PC-3 (cell line): Measurements from ENCODE around the gene ZCCHC8. TPM values are rescaled to one million over a fixed set of nuclear protein-coding genes. Genes with fewer than 3 reads are reported as not detected.
"Not testable (repeated sequence)": the region's sequence is repeated elsewhere in the genome, so short reads cannot be mapped to it uniquely, and the experiment has no call there.

ENCODE experiments used
- ATAC-seq: fragments of 200-7000 bp; cut with Tn5 transposase; 2 replicates; pipeline ENCODE4 v1.9.1; 2020; ENCODE audit warnings: mild to moderate bottlenecking, moderate library complexity
- BruUV-seq: library from RNA; stranded (reverse); fragments of 400-500 nt; replicated peaks from 2 replicates; lab custom pipeline; 2021; lab: Mats Ljungman, UMichigan
- CTCF ChIA-PET: fragments of 300-600 bp; sonication (Branson Sonifier 250); formaldehyde crosslinking; loops from one replicate; lab custom pipeline; 2022; ENCODE audit warnings: antibody characterized with exemption; lab: Charles Lee
- POLR2A ChIA-PET: fragments of 300-600 bp; sonication (Branson Sonifier 250); formaldehyde crosslinking; loops from one replicate; lab custom pipeline; 2022; ENCODE audit warnings: antibody characterized with exemption; ENCODE audit not compliant: unreplicated experiment; lab: Charles Lee
- DNase-seq: peaks from one replicate; pipeline ENCODE4 v3.0.0-alpha.2; 2015
- H2AFZ ChIP-seq: fragments of 300-600 bp; sonication (generic); 2 replicates; pipeline ENCODE4 v1.6.0; 2016; ENCODE audit warnings: antibody characterized with exemption, low read length
- H3F3A ChIP-seq: fragments of 300-600 bp; sonication (generic); one replicate; pipeline ENCODE4 v1.6.0; 2017; ENCODE audit warnings: antibody characterized with exemption, low read length, control low read depth, mild to moderate bottlenecking; ENCODE audit not compliant: unreplicated experiment
- H3K27ac ChIP-seq: fragments of 300-600 bp; sonication (generic); 2 replicates; pipeline ENCODE4 v1.5.1; 2016; ENCODE audit warnings: mild to moderate bottlenecking, low read length
- H3K27me3 ChIP-seq: fragments of 300-600 bp; sonication (generic); 2 replicates; pipeline ENCODE4 v1.6.1; 2016; ENCODE audit warnings: low read length, mixed read lengths
- H3K36me3 ChIP-seq: fragments of 300-600 bp; sonication (generic); 2 replicates; pipeline ENCODE4 v1.6.1; 2016; ENCODE audit warnings: low read depth, mixed run types, low read length, mixed read lengths
- H3K4me1 ChIP-seq: fragments of 300-600 bp; sonication (generic); 2 replicates; pipeline ENCODE4 v1.5.1; 2016; ENCODE audit warnings: low read length; ENCODE audit not compliant: insufficient read depth
- H3K4me2 ChIP-seq: fragments of 300-600 bp; sonication (generic); 2 replicates; pipeline ENCODE4 v1.6.0; 2016; ENCODE audit warnings: low read length
- H3K4me3 ChIP-seq: fragments of 300-600 bp; sonication (generic); 2 replicates; pipeline ENCODE4 v1.5.1; 2016; ENCODE audit warnings: mild to moderate bottlenecking, low read length, mixed read lengths
- H3K79me2 ChIP-seq: fragments of 300-600 bp; sonication (generic); 2 replicates; pipeline ENCODE4 v1.6.1; 2017; ENCODE audit warnings: low read length, mixed read lengths
- H3K9ac ChIP-seq: fragments of 300-600 bp; sonication (generic); 2 replicates; pipeline ENCODE4 v1.6.0; 2016; ENCODE audit warnings: mild to moderate bottlenecking, low read length
- H3K9me2 ChIP-seq: fragments of 300-600 bp; sonication (generic); replicated peaks from 2 replicates; pipeline ENCODE4 v1.6.1; 2016; ENCODE audit warnings: mixed run types, low read length, mixed read lengths
- H3K9me3 ChIP-seq: fragments of 300-600 bp; sonication (generic); 2 replicates; pipeline ENCODE4 v1.6.1; 2016; ENCODE audit warnings: low read length, mixed read lengths
- H4K20me1 ChIP-seq: fragments of 300-600 bp; sonication (generic); 2 replicates; pipeline ENCODE4 v1.6.1; 2016; ENCODE audit warnings: low read length, mixed read lengths
- EZH2 ChIP-seq: fragments of 300-600 bp; sonication (generic); IDR thresholded peaks from one replicate; pipeline ENCODE4 v1.6.1; 2017; ENCODE audit warnings: antibody characterized with exemption, mild to moderate bottlenecking, low read length; ENCODE audit not compliant: unreplicated experiment
- EZH2phosphoT487 ChIP-seq: fragments of 300-600 bp; sonication (generic); IDR thresholded peaks from 2 replicates; pipeline ENCODE4 v1.6.1; 2018; ENCODE audit warnings: mild to moderate bottlenecking, antibody characterized with exemption, low read length, borderline replicate concordance
- intact Hi-C: fragments of 100-400 bp; cut with micrococcal nuclease; formaldehyde crosslinking; loops from 2 replicates; pipeline ENCODE4 v1.9.0; 2023
- total RNA-seq: library from RNA; depleted of rRNA; stranded (reverse); fragments of >200 nt; gene quantifications from 2 replicates; pipeline ENCODE4 v1.2.3, GENCODE V29; 2014
- TF ChIP-seq, protein P1 (sequence below): fragments of 300-600 bp; sonication (generic); conservative IDR thresholded peaks from 2 replicates; pipeline ENCODE4 v1.5.1; 2017; ENCODE audit warnings: antibody characterized with exemption, low read depth, mild to moderate bottlenecking, low read length

The ZCCHC8 gene
- total RNA-seq, 1 experiment from 2014 or later: 14.4 TPM

DNA sequence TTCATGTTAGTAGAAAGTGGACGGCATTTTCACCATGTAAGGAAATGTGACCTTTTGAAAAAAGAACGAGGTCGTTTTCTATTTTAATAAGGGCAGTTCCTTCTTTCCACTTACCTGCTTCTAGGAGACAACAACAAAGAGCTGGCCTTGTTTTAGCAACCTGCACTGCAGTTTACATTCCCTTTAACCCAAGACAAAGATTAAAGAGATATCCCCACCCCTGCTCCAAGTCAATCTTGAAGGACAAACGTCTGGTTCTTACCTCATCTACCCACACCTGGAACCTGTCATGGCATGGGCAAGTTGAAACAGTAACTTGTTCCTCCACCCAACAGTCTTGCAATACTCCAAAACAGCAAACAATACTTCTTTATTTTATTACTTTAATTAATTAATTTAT lies 32.7 kb downstream of the ZCCHC8 start:
- H3K4me1 ChIP-seq: peaks cover 19% of the 10 kb centered on the region
- ChIA-PET POLR2A (no interaction called here), CTCF (interaction anchor here (1.0 kb wide), 1 partner anchor 69 kb away, joined by 4 read pairs; no protein-coding TSS in a partner anchor)
- H3K9me3 ChIP-seq: no peaks in the 10 kb centered on the region
- intact Hi-C loops: no loop called here
- no peak for DNase-seq
- H3F3A ChIP-seq: peaks cover 3% of the 10 kb centered on the region
- no TSS peak for BruUV-seq
- no peak overlapping the region for H3K9ac ChIP-seq
- no peaks in the 10 kb centered on the region for H3K79me2 ChIP-seq
- no peaks in the 10 kb centered on the region for H3K9me2 ChIP-seq
- no peaks in the 10 kb centered on the region for H4K20me1 ChIP-seq
- H3K27me3 ChIP-seq: no peaks in the 10 kb centered on the region
- H3K27ac ChIP-seq: no peak overlapping the region
- no peak overlapping the region for H3K4me2 ChIP-seq
- no peak for ATAC-seq
- TF ChIP-seq, protein P1, sequence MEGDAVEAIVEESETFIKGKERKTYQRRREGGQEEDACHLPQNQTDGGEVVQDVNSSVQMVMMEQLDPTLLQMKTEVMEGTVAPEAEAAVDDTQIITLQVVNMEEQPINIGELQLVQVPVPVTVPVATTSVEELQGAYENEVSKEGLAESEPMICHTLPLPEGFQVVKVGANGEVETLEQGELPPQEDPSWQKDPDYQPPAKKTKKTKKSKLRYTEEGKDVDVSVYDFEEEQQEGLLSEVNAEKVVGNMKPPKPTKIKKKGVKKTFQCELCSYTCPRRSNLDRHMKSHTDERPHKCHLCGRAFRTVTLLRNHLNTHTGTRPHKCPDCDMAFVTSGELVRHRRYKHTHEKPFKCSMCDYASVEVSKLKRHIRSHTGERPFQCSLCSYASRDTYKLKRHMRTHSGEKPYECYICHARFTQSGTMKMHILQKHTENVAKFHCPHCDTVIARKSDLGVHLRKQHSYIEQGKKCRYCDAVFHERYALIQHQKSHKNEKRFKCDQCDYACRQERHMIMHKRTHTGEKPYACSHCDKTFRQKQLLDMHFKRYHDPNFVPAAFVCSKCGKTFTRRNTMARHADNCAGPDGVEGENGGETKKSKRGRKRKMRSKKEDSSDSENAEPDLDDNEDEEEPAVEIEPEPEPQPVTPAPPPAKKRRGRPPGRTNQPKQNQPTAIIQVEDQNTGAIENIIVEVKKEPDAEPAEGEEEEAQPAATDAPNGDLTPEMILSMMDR: no peak
- TF ChIP-seq EZH2phosphoT487: no peak
- TF ChIP-seq EZH2: no peak
- H2AFZ ChIP-seq: no peak overlapping the region
- H3K4me3 ChIP-seq: no peak overlapping the region
- peaks cover 7% of the 10 kb centered on the region for H3K36me3 ChIP-seq

DNA sequence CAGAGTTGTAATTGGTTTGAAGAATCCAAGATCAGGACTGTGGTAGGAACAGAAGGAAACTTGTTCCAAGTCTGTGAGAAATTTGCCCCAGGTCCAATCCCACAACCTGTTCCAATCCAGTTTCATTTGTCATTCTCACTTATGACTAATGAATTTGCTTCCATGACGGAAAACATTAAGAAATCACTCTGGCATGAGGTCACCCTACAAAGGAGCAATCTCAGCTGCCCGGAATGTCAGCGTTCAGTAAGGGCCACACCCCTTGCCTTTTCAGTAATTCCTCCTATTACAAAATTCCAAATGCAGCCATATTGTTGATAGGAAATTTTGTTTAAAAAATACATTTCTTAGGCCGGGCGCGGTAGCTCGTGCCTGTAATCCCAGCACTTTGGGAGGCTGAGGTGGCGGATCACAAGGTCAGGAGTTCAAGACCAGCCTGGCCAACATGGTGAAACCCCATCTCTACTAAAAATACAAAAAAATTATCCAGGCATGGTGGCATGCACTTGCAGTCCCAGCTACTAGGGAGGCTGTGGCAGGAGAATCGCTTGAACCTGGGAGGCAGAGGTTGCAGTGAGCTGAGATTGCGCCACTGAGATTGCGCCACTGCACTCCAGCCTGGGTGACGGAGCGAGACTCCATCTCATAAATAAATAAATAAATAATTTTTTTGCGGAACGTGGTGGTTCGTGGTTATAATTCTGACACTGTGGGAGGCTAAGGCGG lies 36.3 kb downstream of the ZCCHC8 start:
- H3K4me1 ChIP-seq: peaks cover 27% of the 10 kb centered on the region
- H3K4me3 ChIP-seq, H3K27me3 ChIP-seq, H3K79me2 ChIP-seq, H3K36me3 ChIP-seq, H3K9me3 ChIP-seq, BruUV-seq, H3K9me2 ChIP-seq, H4K20me1 ChIP-seq, CTCF ChIA-PET, POLR2A ChIA-PET, H3F3A ChIP-seq: not testable (repeated sequence)
- H3K9ac ChIP-seq: peak overlapping the region; percentile 59
- peak overlapping the region; percentile 92 for H3K27ac ChIP-seq
- H2AFZ ChIP-seq: peak overlapping the region; percentile 62
- DNase-seq: peak; percentile 95
- ATAC-seq: peak; percentile 64
- peak overlapping the region; percentile 38 for H3K4me2 ChIP-seq
- intact Hi-C loops: loop anchor here (1.0 kb wide), 1 partner anchor 43 kb away; no protein-coding TSS in a partner anchor

DNA sequence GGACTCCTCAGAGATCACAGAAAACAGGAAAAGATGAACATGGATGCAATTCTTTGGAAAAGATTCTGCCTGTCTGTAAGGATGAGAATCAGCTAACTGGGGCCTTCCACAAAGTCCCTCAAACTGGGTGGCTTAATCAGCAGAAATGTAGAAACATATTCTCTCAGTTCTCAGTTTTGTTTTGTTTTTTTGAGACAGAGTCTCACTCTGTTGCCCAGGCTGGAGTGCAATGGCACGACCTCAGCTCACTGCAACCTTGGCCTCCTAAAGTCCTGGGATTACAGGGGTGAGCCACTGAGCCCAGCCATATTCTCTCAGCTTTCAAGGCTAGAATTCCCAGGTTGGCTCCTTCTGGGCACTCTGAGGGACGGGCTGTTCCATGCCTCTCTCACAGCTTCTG lies 40.1 kb downstream of the ZCCHC8 start:
- CTCF ChIA-PET: no interaction called here
- TF ChIP-seq EZH2phosphoT487 (no peak), EZH2 (no peak)
- TF ChIP-seq, protein P1: no peak
- H2AFZ ChIP-seq: no peak overlapping the region

More for the DNA sequence above, 40.1 kb downstream of the ZCCHC8 start:
- Histone ChIP-seq H3K27ac (no peak overlapping the region), H3K9me2 (no peaks in the 10 kb centered on the region), H3K27me3 (no peaks in the 10 kb centered on the region), H3K4me2 (no peak overlapping the region), H3K4me3 (no peak overlapping the region), H3F3A (no peaks in the 10 kb centered on the region), H3K9ac (no peak overlapping the region), H4K20me1 (no peaks in the 10 kb centered on the region), H3K79me2 (no peaks in the 10 kb centered on the region), H3K9me3 (no peaks in the 10 kb centered on the region), H3K4me1 (peaks cover 22% of the 10 kb centered on the region), H3K36me3 (no peaks in the 10 kb centered on the region)
- ATAC-seq (no peak), DNase-seq (no peak)
- POLR2A ChIA-PET: no interaction called here
- BruUV-seq: no TSS peak
- intact Hi-C loops: no loop called here
